B cell (primary cell): ENCODE data around the gene NR1H3. TPM values are rescaled to one million over a fixed set of nuclear protein-coding genes. Genes with fewer than 3 reads are reported as not detected.

Experiments
- ATAC-seq: fragments of 200-7000 bp; cut with Tn5 transposase; one replicate; pipeline ENCODE4 v1.10.0; 2021; ENCODE audit warnings: low read depth, mild to moderate bottlenecking, moderate number of reproducible peaks, moderate library complexity
- CTCF ChIA-PET: fragments of 350-600 bp; sonication (Branson Sonifier 250); formaldehyde crosslinking; loops from one replicate; lab custom pipeline; 2021; ENCODE audit warnings: antibody characterized with exemption, inconsistent platforms; lab: Charles Lee
- POLR2A ChIA-PET: fragments of 350-600 bp; sonication (Branson Sonifier 250); formaldehyde crosslinking; loops from one replicate; lab custom pipeline; 2021; ENCODE audit warnings: antibody characterized with exemption; lab: Charles Lee
- DNase-seq: peaks from one replicate; pipeline ENCODE4 v3.0.0; 2013
- H2AFZ ChIP-seq: 2 replicates; pipeline ENCODE4 v1.6.1; 2012; ENCODE audit warnings: mild to moderate bottlenecking, low read depth, low read length; ENCODE audit not compliant: insufficient read depth, poor library complexity, severe bottlenecking
- H3K27ac ChIP-seq, 2 donors: 1 replicate in 1 of 2; 2 replicates in 1 of 2; pipeline ENCODE4 v1.5.1; 2012 to 2013; ENCODE audit warnings: low read length in 2 of 2, mild to moderate bottlenecking in 2 of 2, moderate library complexity in 1 of 2
- H3K27me3 ChIP-seq, 4 experiments: fragments of 200-600 bp in 1 of 4; sonication (generic) in 1 of 4; replicated peaks in 1 of 4; 1 replicate in 2 of 4; 2 replicates in 2 of 4; pipeline versions ENCODE4 v1.6.1 to v1.7.0; 2013 to 2016; ENCODE audit warnings: low read length in 3 of 4, mild to moderate bottlenecking in 2 of 4, mixed read lengths in 1 of 4, moderate library complexity in 1 of 4; ENCODE audit not compliant: insufficient read depth in 4 of 4, control insufficient read depth in 3 of 4; ENCODE audit errors: control extremely low read depth in 1 of 4
- H3K36me3 ChIP-seq, 2 experiments: replicated peaks in 1 of 2; 1 replicate in 1 of 2; 2 replicates in 1 of 2; pipeline versions ENCODE4 v1.6.1 to v1.7.1; 2013; ENCODE audit warnings: low read length in 1 of 2; ENCODE audit not compliant: insufficient read depth in 2 of 2, control insufficient read depth in 1 of 2; ENCODE audit errors: control extremely low read depth in 1 of 2, extremely low read depth in 1 of 2
- H3K4me1 ChIP-seq, 2 donors: fragments of 200-600 bp in 1 of 2; sonication (generic) in 1 of 2; 1 replicate in 1 of 2; 2 replicates in 1 of 2; pipeline versions ENCODE4 v1.5.1 to v1.6.1; 2013 to 2017; ENCODE audit warnings: low read length in 2 of 2; ENCODE audit not compliant: control insufficient read depth in 2 of 2, insufficient read depth in 2 of 2
- H3K4me2 ChIP-seq: replicated peaks from 2 replicates; pipeline ENCODE3; 2012; ENCODE audit warnings: mild to moderate bottlenecking, low read depth, low read length; ENCODE audit not compliant: poor library complexity, severe bottlenecking
- H3K4me3 ChIP-seq, 5 experiments: fragments of 200-600 bp in 1 of 5; sonication (generic) in 1 of 5; 1 replicate in 3 of 5; 2 replicates in 2 of 5; pipeline versions ENCODE4 v1.5.1 to v1.7.0; 2011 to 2016; ENCODE audit warnings: low read length in 4 of 5, mild to moderate bottlenecking in 4 of 5, low read depth in 2 of 5, control low read depth in 1 of 5, moderate library complexity in 1 of 5; ENCODE audit not compliant: insufficient read depth in 1 of 5; ENCODE audit errors: control extremely low read depth in 1 of 5, extremely low read depth in 1 of 5
- H3K79me2 ChIP-seq: fragments of 200-600 bp; sonication (generic); one replicate; pipeline ENCODE4 v1.6.0; 2016; ENCODE audit warnings: low read length; ENCODE audit not compliant: control insufficient read depth, insufficient read depth
- H3K9ac ChIP-seq: fragments of 200-600 bp; sonication (generic); 2 replicates; pipeline ENCODE4 v1.6.1; 2017; ENCODE audit warnings: mild to moderate bottlenecking, low read length, moderate library complexity
- H3K9me3 ChIP-seq, 3 donors: one replicate each; pipeline versions ENCODE4 v1.6.1 to v1.7.1; 2013; ENCODE audit warnings: low read length in 2 of 3; ENCODE audit not compliant: control insufficient read depth in 2 of 3, insufficient read depth in 1 of 3; ENCODE audit errors: control extremely low read depth in 1 of 3
- H4K20me1 ChIP-seq: 2 replicates; pipeline ENCODE4 v1.6.0; 2012; ENCODE audit warnings: mild to moderate bottlenecking, low read length; ENCODE audit not compliant: insufficient read depth, control insufficient read depth, poor library complexity, severe bottlenecking
- H3K27ac Mint-ChIP-seq: one replicate; pipeline ENCODE4 v1.8.0; 2021; ENCODE audit warnings: mixed read lengths
- H3K27me3 Mint-ChIP-seq: one replicate; pipeline ENCODE4 v1.8.0; 2021; ENCODE audit warnings: mixed read lengths
- H3K4me1 Mint-ChIP-seq: one replicate; pipeline ENCODE4 v1.8.0; 2021; ENCODE audit warnings: mixed read lengths
- H3K4me3 Mint-ChIP-seq: one replicate; pipeline ENCODE4 v1.8.0; 2021; ENCODE audit warnings: mixed read lengths
- H3K9me3 Mint-ChIP-seq: one replicate; pipeline ENCODE4 v1.8.0; 2022; ENCODE audit warnings: mixed read lengths; ENCODE audit not compliant: insufficient read depth
- CTCF ChIP-seq: fragments of 200-600 bp; IDR thresholded peaks from one replicate; pipeline ENCODE4 v1.8.0; 2022; ENCODE audit warnings: antibody characterized with exemption, mild to moderate bottlenecking
- EZH2 ChIP-seq: IDR thresholded peaks from 2 replicates; pipeline ENCODE4 v1.6.1; 2012; ENCODE audit warnings: borderline replicate concordance, low read depth, mild to moderate bottlenecking, moderate library complexity, low read length; ENCODE audit not compliant: insufficient read depth, poor library complexity, severe bottlenecking
- WGBS: methylation state at CpG from one replicate; pipeline ENCODE4 v1.1.5; 2013; ENCODE audit warnings: missing lambda C conversion rate; ENCODE audit not compliant: insufficient coverage; 5-methylcytosine and 5-hydroxymethylcytosine counted together
- intact Hi-C: fragments of 100-400 bp; cut with micrococcal nuclease; formaldehyde crosslinking; loops from one replicate; pipeline ENCODE4 v1.10.0; 2022
- polyA plus RNA-seq: library from polyadenylated mRNA; depleted of rRNA; stranded (reverse); fragments of >200 nt; gene quantifications from 2 replicates; pipeline ENCODE4 v1.2.3, GENCODE V29; 2012
- total RNA-seq, 2 donors: library from RNA; stranded (reverse); fragments of 120-200 nt in 1 of 2; gene quantifications; 1 replicate in 1 of 2; 2 replicates in 1 of 2; pipeline versions ENCODE4 v1.2.3 to v1.2.4, GENCODE V29; 2013 to 2022

NR1H3 gene
- total and polyA plus RNA-seq, 2 donors (not counting 1 experiment from before 2014, with no cell fraction given) = 8.4 to 9.6 TPM

DNA sequence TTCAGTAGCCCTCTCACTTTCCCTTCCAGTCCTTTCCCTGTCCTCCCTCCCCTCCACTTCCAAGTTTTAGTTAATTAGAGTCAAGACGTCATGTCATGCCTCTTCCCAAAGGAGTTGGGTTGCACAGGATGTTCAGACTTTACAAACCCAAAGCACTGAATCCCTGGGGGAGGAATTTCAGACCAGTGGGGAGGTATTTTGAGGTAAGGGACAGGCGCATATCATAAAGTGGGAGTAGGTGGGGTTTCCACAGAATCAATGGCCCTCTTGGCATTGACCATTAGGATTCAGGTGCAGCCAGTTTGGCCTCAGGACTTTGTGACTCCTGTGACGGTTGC, 8.4 kb upstream of the NR1H3 start:
- no peaks in the 10 kb centered on the region for H3K9me3 ChIP-seq
- DNase-seq (no peak), ATAC-seq (no peak)
- peak overlapping the region; percentile 92 for H3K4me2 ChIP-seq
- 93% methylated on average over 2 of the region's 3 CpGs for WGBS
- peaks cover 37% of the 10 kb centered on the region for H3K79me2 ChIP-seq
- H3K27me3 Mint-ChIP-seq = no peaks in the 10 kb centered on the region
- peaks cover 0 to 17% of the 10 kb centered on the region in 2 experiments for H3K36me3 ChIP-seq
- H3K27me3 ChIP-seq = no peaks in the 10 kb centered on the region
- peak overlapping the region in 1 of 2 donors; percentile 79 for H3K27ac ChIP-seq
- no peaks in the 10 kb centered on the region for H4K20me1 ChIP-seq
- H3K4me1 ChIP-seq = peaks cover 13 to 22% of the 10 kb centered on the region in 2 donors
- H3K9me3 Mint-ChIP-seq = no peaks in the 10 kb centered on the region
- CTCF ChIA-PET = interaction anchor here (0.9 to 2.4 kb wide), 11 partner anchors 10 to 163 kb away, joined by 3 to 15 read pairs (median 7); partner anchors contain the start of genes DDB2 and SPI1
- peaks cover 24% of the 10 kb centered on the region for H3K4me1 Mint-ChIP-seq
- POLR2A ChIA-PET = interaction anchor here (0.9 to 3.9 kb wide), 9 partner anchors 15 to 177 kb away, joined by 3 to 29 read pairs (median 5); partner anchors contain the start of genes DDB2, PSMC3 and SPI1
- intact Hi-C loops = loop anchor here (1.0 to 2.0 kb wide), 3 partner anchors 63 to 151 kb away; partner anchors contain the start of gene PACSIN3
- peak overlapping the region; percentile 65 to 99 (median 90) for H3K4me3 ChIP-seq
- TF ChIP-seq CTCF = no peak
- no peak for TF ChIP-seq EZH2
- H3K9ac ChIP-seq = peak overlapping the region; percentile 94
- H3K27ac Mint-ChIP-seq = peak overlapping the region; percentile 99
- H2AFZ ChIP-seq = peak overlapping the region; percentile 98
- H3K4me3 Mint-ChIP-seq = peak overlapping the region; percentile 99

- Mint-ChIP-seq H3K4me3 (no peak overlapping the region), H3K27me3 (no peaks in the 10 kb centered on the region), H3K4me1 (peaks cover 24% of the 10 kb centered on the region), H3K9me3 (no peaks in the 10 kb centered on the region), H3K27ac (no peak overlapping the region)
- CTCF ChIA-PET = interaction anchor here (1.0 kb wide), 1 partner anchor 72 kb away, joined by 3 read pairs; no protein-coding TSS in a partner anchor
- Histone ChIP-seq H4K20me1 (no peaks in the 10 kb centered on the region), H3K4me1 (peaks cover 13 to 22% of the 10 kb centered on the region in 2 donors), H3K4me2 (no peak overlapping the region), H3K9ac (no peak overlapping the region), H2AFZ (no peak overlapping the region), H3K36me3 (peaks cover 0 to 3% of the 10 kb centered on the region in 2 experiments), H3K9me3 (no peaks in the 10 kb centered on the region), H3K79me2 (peaks cover 36% of the 10 kb centered on the region), H3K27me3 (no peaks in the 10 kb centered on the region), H3K4me3 (no peak overlapping the region), H3K27ac (no peak overlapping the region)
- no peak for TF ChIP-seq CTCF
- no peak for TF ChIP-seq EZH2
- intact Hi-C loops = no loop called here
- DNase-seq (no peak), ATAC-seq (no peak)
- no CpG with 5 or more reads among the region's 3 CpGs for WGBS
- POLR2A ChIA-PET = interaction anchor here (0.7 kb wide), 1 partner anchor 14 kb away, joined by 6 read pairs; no protein-coding TSS in a partner anchor
These were observed 6.0 kb upstream of the NR1H3 start for GRCh38 chr11:47251751-47252150.
